ENCODE measurements around the gene DNAJC1. TPM values are rescaled to one million over a fixed set of nuclear protein-coding genes. Genes with fewer than 3 reads are reported as not detected.
A peak's percentile ranks its signal among the peaks of the same experiment; 100 is the strongest.

DNAJC1 gene
- polyA plus RNA-seq, 1 donor from 2014 or later, result 15.9 TPM

GRCh38 chr10:21920633-21921032 lies 82.9 kb downstream of the DNAJC1 start:
- H3K36me3 ChIP-seq (ENCODE audit: insufficient read depth, low read length), result no peaks in the 10 kb centered on the region
- H3K9ac ChIP-seq (ENCODE audit: low read length), result no peak overlapping the region
- H3K9me2 ChIP-seq (ENCODE audit: insufficient read depth, low read length), result no peaks in the 10 kb centered on the region
- H3F3A ChIP-seq (ENCODE audit: insufficient read depth, low read length, poor library complexity, severe bottlenecking), result no peaks in the 10 kb centered on the region
- H3K4me3 ChIP-seq (ENCODE audit: low read length), result no peak overlapping the region
- H3K9me3 ChIP-seq (ENCODE audit: low read length), result no peaks in the 10 kb centered on the region
- H2AFZ ChIP-seq (ENCODE audit: low read depth, low read length), result no peak overlapping the region
- H3K79me2 ChIP-seq (replicated peaks; ENCODE audit: insufficient read depth, low read length), result peaks cover 8% of the 10 kb centered on the region
- no peaks in the 10 kb centered on the region for H3K27me3 ChIP-seq (ENCODE audit: insufficient read depth, low read depth, low read length)
- TF ChIP-seq EZH2 (IDR thresholded peaks at IDR 0.05; ENCODE audit: borderline replicate concordance, insufficient read depth, low read length, poor library complexity, severe bottlenecking) (no peak), REST (IDR thresholded peaks at IDR 0.05; ENCODE audit: borderline replicate concordance) (no peak), MXI1 (conservative IDR thresholded peaks at IDR 0.05; ENCODE audit: poor library complexity, severe bottlenecking) (no peak), SMC3 (conservative IDR thresholded peaks at IDR 0.05; ENCODE audit: poor library complexity) (no peak), EP300 (conservative IDR thresholded peaks at IDR 0.05; ENCODE audit: poor library complexity, severe bottlenecking) (no peak), RAD21 (conservative IDR thresholded peaks at IDR 0.05) (no peak), POLR2AphosphoS5 (IDR thresholded peaks at IDR 0.05) (no peak)
- H4K20me1 ChIP-seq (ENCODE audit: insufficient read depth), result no peaks in the 10 kb centered on the region
- H3K4me2 ChIP-seq (ENCODE audit: low read length), result no peak overlapping the region
- H3K27ac ChIP-seq (ENCODE audit: low read length), result no peak overlapping the region

GRCh38 chr10:21919906-21920305 lies 83.6 kb downstream of the DNAJC1 start:
- Histone ChIP-seq H3K4me2 (ENCODE audit: low read length) (peak overlapping the region; percentile 3), H2AFZ (ENCODE audit: low read depth, low read length) (no peak overlapping the region), H3K27ac (ENCODE audit: low read length) (peak overlapping the region; percentile 44), H3K79me2 (replicated peaks; ENCODE audit: insufficient read depth, low read length) (peaks cover 8% of the 10 kb centered on the region), H3K9ac (ENCODE audit: low read length) (no peak overlapping the region), H3K36me3 (ENCODE audit: insufficient read depth, low read length) (no peaks in the 10 kb centered on the region), H3K9me3 (ENCODE audit: low read length) (no peaks in the 10 kb centered on the region), H3K27me3 (ENCODE audit: insufficient read depth, low read depth, low read length) (no peaks in the 10 kb centered on the region), H3K4me3 (ENCODE audit: low read length) (no peak overlapping the region), H4K20me1 (ENCODE audit: insufficient read depth) (no peaks in the 10 kb centered on the region), H3K9me2 (ENCODE audit: insufficient read depth, low read length) (no peaks in the 10 kb centered on the region), H3F3A (ENCODE audit: insufficient read depth, low read length, poor library complexity, severe bottlenecking) (no peaks in the 10 kb centered on the region)
- TF ChIP-seq REST (IDR thresholded peaks at IDR 0.05; ENCODE audit: borderline replicate concordance), result no peak
- TF ChIP-seq CTCF (IDR thresholded peaks at IDR 0.05; ENCODE audit: poor library complexity, severe bottlenecking), result no peak
- TF ChIP-seq POLR2AphosphoS5 (IDR thresholded peaks at IDR 0.05), result no peak
- TF ChIP-seq RAD21 (conservative IDR thresholded peaks at IDR 0.05), result no peak
- TF ChIP-seq TAF1 (IDR thresholded peaks at IDR 0.05; ENCODE audit: low read depth), result no peak
- no peak for TF ChIP-seq EP300 (conservative IDR thresholded peaks at IDR 0.05; ENCODE audit: poor library complexity, severe bottlenecking)
- TF ChIP-seq SMC3 (conservative IDR thresholded peaks at IDR 0.05; ENCODE audit: poor library complexity), result no peak
- TF ChIP-seq EZH2 (IDR thresholded peaks at IDR 0.05; ENCODE audit: borderline replicate concordance, insufficient read depth, low read length, poor library complexity, severe bottlenecking), result no peak
- TF ChIP-seq MXI1 (conservative IDR thresholded peaks at IDR 0.05; ENCODE audit: poor library complexity, severe bottlenecking), result no peak

Data from neural cell (in vitro differentiated cells).